MCF 10A (cell line): ENCODE measurements around the gene PTPRK. TPM values are rescaled to one million over a fixed set of nuclear protein-coding genes. Genes with fewer than 3 reads are reported as not detected.

Experiments
- BruUV-seq: library from RNA; stranded (reverse); fragments of 400-500 nt; replicated peaks from 2 replicates; lab custom pipeline; 2021; lab: Mats Ljungman, UMichigan
- CTCF ChIA-PET: fragments of 300-600 bp; sonication (Branson Sonifier 250); formaldehyde crosslinking; extraction: SDS; loops from one replicate; lab custom pipeline; 2021; ENCODE audit warnings: antibody characterized with exemption, inconsistent platforms; lab: Yijun Ruan, JAX
- POLR2A ChIA-PET: fragments of 300-600, 350-650 bp; sonication (Branson Sonifier 250); formaldehyde crosslinking; extraction: SDS; loops from one replicate; lab custom pipeline; 2020; ENCODE audit warnings: antibody characterized with exemption, inconsistent platforms; lab: Yijun Ruan, JAX
- DNase-seq: peaks from one replicate; pipeline ENCODE4 v3.0.0-alpha.2; 2018; ENCODE audit not compliant: unreplicated experiment
- H3K27ac Mint-ChIP-seq: one replicate; pipeline ENCODE4 v1.8.0; 2022; ENCODE audit warnings: mild to moderate bottlenecking, low read depth, mixed read lengths; ENCODE audit not compliant: unreplicated experiment
- H3K27me3 Mint-ChIP-seq: one replicate; pipeline ENCODE4 v1.8.0; 2022; ENCODE audit warnings: mixed read lengths; ENCODE audit not compliant: insufficient read depth, unreplicated experiment
- H3K36me3 Mint-ChIP-seq: one replicate; pipeline ENCODE4 v1.8.0; 2022; ENCODE audit warnings: mild to moderate bottlenecking, moderate library complexity, mixed read lengths; ENCODE audit not compliant: insufficient read depth, unreplicated experiment
- H3K4me1 Mint-ChIP-seq: one replicate; pipeline ENCODE4 v1.8.0; 2022; ENCODE audit warnings: mixed read lengths; ENCODE audit not compliant: insufficient read depth, unreplicated experiment
- H3K4me3 Mint-ChIP-seq: one replicate; pipeline ENCODE4 v1.8.0; 2022; ENCODE audit warnings: mild to moderate bottlenecking, moderate library complexity, mixed read lengths; ENCODE audit not compliant: unreplicated experiment
- H3K9me3 Mint-ChIP-seq: one replicate; pipeline ENCODE4 v1.8.0; 2022; ENCODE audit warnings: mixed read lengths; ENCODE audit not compliant: unreplicated experiment
- intact Hi-C: fragments of 100-400 bp; cut with micrococcal nuclease; formaldehyde crosslinking; loops from 2 replicates; pipeline ENCODE4 v1.14.1; 2022
- total RNA-seq: library from RNA; stranded (reverse); gene quantifications from 2 replicates; pipeline ENCODE4 v1.2.3, GENCODE V29; 2022
- TF ChIP-seq, protein P1 (sequence below): fragments of 200-600 bp; IDR thresholded peaks from one replicate; pipeline ENCODE4 v1.8.0; 2022; ENCODE audit warnings: antibody characterized with exemption, mild to moderate bottlenecking; ENCODE audit not compliant: unreplicated experiment

Gene PTPRK
- total RNA-seq, 1 experiment from 2014 or later = 50.2 TPM

DNA sequence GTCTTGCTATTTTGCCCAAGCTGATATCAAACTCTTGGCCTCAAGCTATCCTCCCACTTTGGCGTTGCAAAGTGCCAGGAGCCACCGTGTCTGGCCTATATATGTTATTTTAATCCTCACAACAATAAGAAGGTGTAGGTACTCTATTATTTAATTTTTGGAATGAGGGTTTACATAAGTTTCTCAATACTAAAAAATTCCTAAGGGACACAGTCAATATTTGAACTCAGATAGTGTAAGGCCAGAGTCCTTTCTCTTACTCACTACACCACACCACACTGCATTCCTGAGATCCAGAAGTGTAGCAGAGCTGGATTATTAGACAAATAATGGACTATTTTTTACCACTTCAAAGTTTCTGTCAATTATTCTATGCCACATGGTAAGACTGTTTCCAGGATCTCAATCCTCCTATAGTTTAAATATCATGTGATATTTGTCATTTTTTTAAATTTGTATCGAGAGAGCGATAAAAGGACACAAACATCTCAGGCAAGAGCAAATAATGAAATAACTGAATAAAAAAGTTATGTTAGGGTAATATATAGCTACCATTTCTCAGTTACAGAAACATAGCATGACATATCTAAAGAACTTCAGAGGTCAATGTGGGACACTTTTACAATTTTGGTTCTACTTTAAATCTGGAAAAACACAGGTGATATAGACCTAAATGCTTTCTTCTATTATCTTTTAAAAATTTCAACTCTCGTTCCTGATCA lies 457.4 kb downstream of the PTPRK start:
- H3K9me3 Mint-ChIP-seq = no peaks in the 10 kb centered on the region
- BruUV-seq = no TSS peak
- ChIA-PET CTCF (interaction anchor here (0.6 to 0.8 kb wide), 3 partner anchors 299 to 451 kb away, joined by 3 to 4 read pairs (median 4); no protein-coding TSS in a partner anchor), POLR2A (interaction anchor here (0.6 kb wide), 1 partner anchor 476 kb away, joined by 3 read pairs; no protein-coding TSS in a partner anchor)
- no peak for DNase-seq
- H3K27ac Mint-ChIP-seq = no peak overlapping the region
- no peak overlapping the region for H3K4me3 Mint-ChIP-seq
- H3K36me3 Mint-ChIP-seq = peaks cover 7% of the 10 kb centered on the region
- TF ChIP-seq, protein P1, sequence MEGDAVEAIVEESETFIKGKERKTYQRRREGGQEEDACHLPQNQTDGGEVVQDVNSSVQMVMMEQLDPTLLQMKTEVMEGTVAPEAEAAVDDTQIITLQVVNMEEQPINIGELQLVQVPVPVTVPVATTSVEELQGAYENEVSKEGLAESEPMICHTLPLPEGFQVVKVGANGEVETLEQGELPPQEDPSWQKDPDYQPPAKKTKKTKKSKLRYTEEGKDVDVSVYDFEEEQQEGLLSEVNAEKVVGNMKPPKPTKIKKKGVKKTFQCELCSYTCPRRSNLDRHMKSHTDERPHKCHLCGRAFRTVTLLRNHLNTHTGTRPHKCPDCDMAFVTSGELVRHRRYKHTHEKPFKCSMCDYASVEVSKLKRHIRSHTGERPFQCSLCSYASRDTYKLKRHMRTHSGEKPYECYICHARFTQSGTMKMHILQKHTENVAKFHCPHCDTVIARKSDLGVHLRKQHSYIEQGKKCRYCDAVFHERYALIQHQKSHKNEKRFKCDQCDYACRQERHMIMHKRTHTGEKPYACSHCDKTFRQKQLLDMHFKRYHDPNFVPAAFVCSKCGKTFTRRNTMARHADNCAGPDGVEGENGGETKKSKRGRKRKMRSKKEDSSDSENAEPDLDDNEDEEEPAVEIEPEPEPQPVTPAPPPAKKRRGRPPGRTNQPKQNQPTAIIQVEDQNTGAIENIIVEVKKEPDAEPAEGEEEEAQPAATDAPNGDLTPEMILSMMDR = no peak
- no peaks in the 10 kb centered on the region for H3K4me1 Mint-ChIP-seq
- intact Hi-C loops = no loop called here
- no peaks in the 10 kb centered on the region for H3K27me3 Mint-ChIP-seq

DNA sequence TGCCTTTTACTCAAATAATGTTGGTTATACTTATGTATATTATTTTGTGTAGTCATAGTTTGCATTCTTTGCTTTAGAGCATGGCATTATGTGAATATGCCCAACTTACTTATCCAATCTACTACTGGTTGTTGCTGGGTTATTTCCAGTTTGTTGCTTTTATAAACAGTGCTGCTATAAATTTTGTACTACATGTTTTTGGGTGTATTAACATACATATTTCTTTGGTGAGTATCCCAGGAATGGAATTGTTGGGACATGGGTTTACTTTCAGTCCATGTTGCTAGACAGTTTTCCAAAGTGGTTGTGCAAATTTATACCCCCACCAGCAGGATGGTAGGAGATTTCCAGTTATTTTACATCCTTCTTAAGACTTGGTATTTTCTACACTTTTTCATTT lies 462.5 kb downstream of the PTPRK start:
- Mint-ChIP-seq H3K4me3 (no peak overlapping the region), H3K27ac (no peak overlapping the region), H3K9me3 (no peaks in the 10 kb centered on the region), H3K4me1 (no peaks in the 10 kb centered on the region), H3K36me3 (no peaks in the 10 kb centered on the region), H3K27me3 (no peaks in the 10 kb centered on the region)
- TF ChIP-seq, protein P1 = no peak
- intact Hi-C loops = no loop called here
- no TSS peak for BruUV-seq
- ChIA-PET POLR2A (no interaction called here), CTCF (no interaction called here)
- DNase-seq = no peak

DNA sequence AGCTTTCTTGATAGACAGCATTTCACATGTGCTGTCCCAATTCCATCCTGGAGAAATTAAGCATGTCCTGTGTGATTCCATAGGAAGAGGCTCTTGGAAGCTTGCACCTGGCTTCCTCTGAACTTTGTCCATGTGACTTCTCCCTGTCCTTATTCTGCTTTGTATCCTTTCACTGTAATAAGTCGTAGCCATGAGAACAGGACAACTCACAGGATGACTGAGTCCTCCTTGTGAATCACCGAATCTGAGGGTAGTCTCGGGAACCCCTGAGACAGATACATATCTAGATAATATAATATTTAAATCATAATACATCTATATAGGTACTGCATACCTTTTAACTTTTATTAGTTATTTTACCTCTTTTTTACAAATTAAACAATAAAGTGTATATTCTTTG lies 462.9 kb downstream of the PTPRK start:
- ChIA-PET CTCF (interaction anchor here (1.2 kb wide), 1 partner anchor 460 kb away, joined by 4 read pairs; no protein-coding TSS in a partner anchor), POLR2A (no interaction called here)
- H3K27me3 Mint-ChIP-seq = no peaks in the 10 kb centered on the region
- no peaks in the 10 kb centered on the region for H3K9me3 Mint-ChIP-seq
- no peak overlapping the region for H3K4me3 Mint-ChIP-seq
- TF ChIP-seq, protein P1 = no peak
- no peak for DNase-seq
- intact Hi-C loops = no loop called here
- no peaks in the 10 kb centered on the region for H3K36me3 Mint-ChIP-seq
- H3K4me1 Mint-ChIP-seq = no peaks in the 10 kb centered on the region
- BruUV-seq = no TSS peak
- H3K27ac Mint-ChIP-seq = no peak overlapping the region

DNA sequence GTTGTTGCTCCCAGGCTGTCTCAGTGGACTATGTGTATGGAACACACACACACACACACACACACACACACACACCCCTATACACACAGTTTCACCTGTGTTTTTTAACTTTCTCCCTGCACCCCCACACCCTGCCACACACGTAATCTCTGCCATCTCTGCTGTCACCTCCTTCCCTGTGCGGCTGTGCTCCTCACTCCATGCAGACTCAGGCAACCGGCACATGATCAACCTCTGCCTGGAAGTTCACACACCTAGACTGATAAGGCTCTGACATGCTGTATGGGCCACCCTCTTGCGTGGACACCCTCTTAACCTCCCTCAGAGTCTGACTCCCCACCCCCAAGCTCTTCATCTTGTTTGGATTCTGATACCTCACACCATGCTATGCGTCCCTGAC lies 467.3 kb downstream of the PTPRK start:
- Mint-ChIP-seq H3K4me1 (no peaks in the 10 kb centered on the region), H3K36me3 (peaks cover 4% of the 10 kb centered on the region)
- POLR2A ChIA-PET = no interaction called here

More for the DNA sequence above, 467.3 kb downstream of the PTPRK start:
- CTCF ChIA-PET = no interaction called here
- intact Hi-C loops = no loop called here
- Mint-ChIP-seq H3K27ac (no peak overlapping the region), H3K9me3 (no peaks in the 10 kb centered on the region), H3K4me3 (no peak overlapping the region), H3K27me3 (no peaks in the 10 kb centered on the region)
- BruUV-seq = no TSS peak
- TF ChIP-seq, protein P1 = no peak
- DNase-seq = no peak
